Calu3 (cell line): Measurements from ENCODE around the gene HS3ST3A1. TPM values are rescaled to one million over a fixed set of nuclear protein-coding genes. Genes with fewer than 3 reads are reported as not detected.

ENCODE experiments used
- BruUV-seq: library from RNA; stranded (reverse); fragments of 400-500 nt; replicated peaks from 2 replicates; lab custom pipeline; 2021; lab: Mats Ljungman, UMichigan
- CTCF ChIA-PET: fragments of 300-600 bp; sonication (Branson Sonifier 250); formaldehyde crosslinking; loops from one replicate; lab custom pipeline; 2022; ENCODE audit warnings: antibody characterized with exemption; lab: Charles Lee
- DNase-seq: peaks from one replicate; pipeline ENCODE4 v3.0.0; 2022
- H3K27ac Mint-ChIP-seq: one replicate; pipeline ENCODE4 v1.8.0; 2022; ENCODE audit warnings: mixed read lengths; ENCODE audit not compliant: unreplicated experiment
- H3K27me3 Mint-ChIP-seq: one replicate; pipeline ENCODE4 v1.8.0; 2022; ENCODE audit warnings: mixed read lengths; ENCODE audit not compliant: unreplicated experiment
- H3K36me3 Mint-ChIP-seq: one replicate; pipeline ENCODE4 v1.8.0; 2022; ENCODE audit warnings: mild to moderate bottlenecking, moderate library complexity, mixed read lengths; ENCODE audit not compliant: insufficient read depth, unreplicated experiment
- H3K4me1 Mint-ChIP-seq: one replicate; pipeline ENCODE4 v1.8.0; 2022; ENCODE audit warnings: mild to moderate bottlenecking, low read depth, mixed read lengths; ENCODE audit not compliant: unreplicated experiment
- H3K4me3 Mint-ChIP-seq: one replicate; pipeline ENCODE4 v1.8.0; 2022; ENCODE audit warnings: mild to moderate bottlenecking, low read depth, moderate library complexity, mixed read lengths; ENCODE audit not compliant: unreplicated experiment
- H3K9me3 Mint-ChIP-seq: one replicate; pipeline ENCODE4 v1.8.0; 2022; ENCODE audit warnings: low read depth, mixed read lengths; ENCODE audit not compliant: unreplicated experiment
- CTCF ChIP-seq: fragments of 200-600 bp; IDR thresholded peaks from one replicate; pipeline ENCODE4 v1.8.0; 2022; ENCODE audit warnings: antibody characterized with exemption; ENCODE audit not compliant: unreplicated experiment
- intact Hi-C: fragments of 100-400 bp; cut with micrococcal nuclease; formaldehyde crosslinking; loops from one replicate; pipeline ENCODE4 v1.10.0; 2022; ENCODE audit not compliant: unreplicated experiment
- total RNA-seq: library from RNA; stranded (reverse); gene quantifications from 2 replicates; pipeline ENCODE4 v1.2.3, GENCODE V29; 2022

HS3ST3A1 gene
- total RNA-seq, 1 experiment from 2014 or later: not detected

- no peaks in the 10 kb centered on the region for H3K9me3 Mint-ChIP-seq
- no TSS peak for BruUV-seq
- intact Hi-C loops: loop anchor here (10.0 kb wide), 1 partner anchor 1191 kb away; no protein-coding TSS in a partner anchor
- CTCF ChIA-PET: interaction anchor here (0.6 to 0.7 kb wide), 3 partner anchors 9 to 1327 kb away, joined by 3 read pairs; no protein-coding TSS in a partner anchor
- H3K4me3 Mint-ChIP-seq: no peak overlapping the region
- H3K36me3 Mint-ChIP-seq: no peaks in the 10 kb centered on the region
- no peak for DNase-seq
- TF ChIP-seq CTCF: no peak
- no peaks in the 10 kb centered on the region for H3K4me1 Mint-ChIP-seq
- H3K27me3 Mint-ChIP-seq: no peaks in the 10 kb centered on the region
- H3K27ac Mint-ChIP-seq: no peak overlapping the region
Observed at GRCh38 chr17:13593757-13594156, 8.0 kb downstream of the HS3ST3A1 start.

- intact Hi-C loops: loop anchor here (10.0 kb wide), 1 partner anchor 1192 kb away; no protein-coding TSS in a partner anchor
- Mint-ChIP-seq H3K36me3 (no peaks in the 10 kb centered on the region), H3K27ac (no peak overlapping the region), H3K4me3 (no peak overlapping the region), H3K4me1 (no peaks in the 10 kb centered on the region), H3K27me3 (no peaks in the 10 kb centered on the region), H3K9me3 (no peaks in the 10 kb centered on the region)
- TF ChIP-seq CTCF: no peak
- BruUV-seq: no TSS peak
- DNase-seq: no peak
- CTCF ChIA-PET: interaction anchor here (0.6 to 0.7 kb wide), 4 partner anchors 9 to 1328 kb away, joined by 3 to 5 read pairs (median 3); no protein-coding TSS in a partner anchor
Observed at GRCh38 chr17:13593021-13593751, 8.5 kb downstream of the HS3ST3A1 start.

- no peaks in the 10 kb centered on the region for H3K4me1 Mint-ChIP-seq
- no peaks in the 10 kb centered on the region for H3K9me3 Mint-ChIP-seq
- CTCF ChIA-PET: interaction anchor here (0.7 kb wide), 1 partner anchor 119 kb away, joined by 5 read pairs; no protein-coding TSS in a partner anchor
- H3K27me3 Mint-ChIP-seq: no peaks in the 10 kb centered on the region
- no peak for DNase-seq
- intact Hi-C loops: loop anchor here (10.0 kb wide), 1 partner anchor 1192 kb away; no protein-coding TSS in a partner anchor
- no TSS peak for BruUV-seq
- H3K4me3 Mint-ChIP-seq: no peak overlapping the region
- no peak overlapping the region for H3K27ac Mint-ChIP-seq
- TF ChIP-seq CTCF: no peak
- no peaks in the 10 kb centered on the region for H3K36me3 Mint-ChIP-seq
Observed at GRCh38 chr17:13592427-13592826, 9.3 kb downstream of the HS3ST3A1 start.

- CTCF ChIA-PET: no interaction called here
- no peak for DNase-seq
- Mint-ChIP-seq H3K9me3 (peaks cover 3% of the 10 kb centered on the region), H3K27ac (no peak overlapping the region), H3K4me3 (no peak overlapping the region), H3K36me3 (no peaks in the 10 kb centered on the region), H3K4me1 (no peaks in the 10 kb centered on the region), H3K27me3 (no peaks in the 10 kb centered on the region)
- intact Hi-C loops: loop anchor here (10.0 kb wide), 1 partner anchor 1194 kb away; no protein-coding TSS in a partner anchor
- BruUV-seq: no TSS peak
- TF ChIP-seq CTCF: no peak
Observed at GRCh38 chr17:13590441-13590840, 11.3 kb downstream of the HS3ST3A1 start.
